HepG2 (cell line): ENCODE data around the gene CERS4. TPM values are rescaled to one million over a fixed set of nuclear protein-coding genes. Genes with fewer than 3 reads are reported as not detected.

Experiments
- ATAC-seq: fragments of 200-7000 bp; cut with Tn5 transposase; 3 replicates; pipeline ENCODE4 v1.9.1; 2020; ENCODE audit warnings: mild to moderate bottlenecking, moderate library complexity
- BruUV-seq: library from RNA; stranded (reverse); fragments of 400-500 nt; replicated peaks from 2 replicates; lab custom pipeline; 2021; lab: Mats Ljungman, UMichigan
- CTCF ChIA-PET: fragments of 300-600 bp; formaldehyde crosslinking; extraction: SDS; loops from one replicate; lab custom pipeline; 2021; ENCODE audit warnings: low total read pairs, inconsistent platforms, low intra/inter-chr PET ratio; lab: Yijun Ruan, JAX
- POLR2A ChIA-PET: fragments of 350-600 bp; sonication (Branson Sonifier 250); formaldehyde crosslinking; loops from one replicate; lab custom pipeline; 2020; ENCODE audit warnings: antibody characterized with exemption, inconsistent platforms; lab: Yijun Ruan, JAX
- DNase-seq: peaks from one replicate; pipeline ENCODE4 v3.0.0-alpha.2; 2015; ENCODE audit warnings: low spot score
- FAIRE-seq: peaks from 3 replicates; lab custom pipeline; 2011; peaks lifted over from hg19 to GRCh38; lab: Jason Lieb, UNC
- H2AFZ ChIP-seq: one replicate; pipeline ENCODE4 v1.6.1; 2011; ENCODE audit warnings: low read length, inconsistent platforms
- H3K27ac ChIP-seq: fragments of 300-600 bp; 3 replicates; pipeline ENCODE4 v1.8.0; 2011; ENCODE audit warnings: mixed run types, mild to moderate bottlenecking, mixed read lengths, low read length, inconsistent platforms; ENCODE audit not compliant: insufficient read depth; ENCODE audit errors: extremely low read length
- H3K27me3 ChIP-seq, 2 experiments: fragments of 200-600 bp in 1 of 2; 2 replicates in 1 of 2; 3 replicates in 1 of 2; pipeline versions ENCODE4 v1.6.0 to v1.8.0; 2011; ENCODE audit warnings: low read length in 2 of 2, mild to moderate bottlenecking in 2 of 2, moderate library complexity in 2 of 2, inconsistent platforms in 1 of 2; ENCODE audit not compliant: insufficient read depth in 2 of 2, control insufficient read depth in 1 of 2
- H3K36me3 ChIP-seq, 2 experiments: fragments of 200-600 bp in 1 of 2; replicated peaks in 1 of 2; 2 replicates in 1 of 2; 3 replicates in 1 of 2; pipeline versions ENCODE4 v1.5.1 to v1.8.0; 2011; ENCODE audit warnings: low read length in 2 of 2, inconsistent platforms in 1 of 2; ENCODE audit not compliant: insufficient read depth in 2 of 2, control insufficient read depth in 1 of 2
- H3K4me1 ChIP-seq: 2 replicates; pipeline ENCODE4 v1.5.1; 2012; ENCODE audit warnings: low read length, inconsistent platforms; ENCODE audit not compliant: insufficient read depth
- H3K4me2 ChIP-seq: 2 replicates; pipeline ENCODE4 v1.6.0; 2011; ENCODE audit warnings: low read depth, low read length, inconsistent platforms
- H3K4me3 ChIP-seq, 3 experiments: fragments of 200-600 bp in 1 of 3; sonication (generic), shearing (Covaris generic) in 1 of 3; replicated peaks in 1 of 3; 2 replicates each; pipeline ENCODE4 v1.5.1; 2011 to 2016; ENCODE audit warnings: low read length in 3 of 3, inconsistent platforms in 2 of 3, low read depth in 2 of 3, mild to moderate bottlenecking in 2 of 3, control low read depth in 1 of 3, mixed read lengths in 1 of 3; ENCODE audit not compliant: insufficient read depth in 1 of 3
- H3K79me2 ChIP-seq: one replicate; pipeline ENCODE4 v1.6.1; 2011; ENCODE audit warnings: low read length, inconsistent platforms; ENCODE audit not compliant: insufficient read depth
- H3K9ac ChIP-seq: 2 replicates; pipeline ENCODE4 v1.6.0; 2011; ENCODE audit warnings: mild to moderate bottlenecking, low read depth, low read length, inconsistent platforms; ENCODE audit not compliant: insufficient read depth
- H3K9me3 ChIP-seq: 2 replicates; pipeline ENCODE4 v1.5.1; 2012; ENCODE audit warnings: mild to moderate bottlenecking, low read length
- H4K20me1 ChIP-seq: 2 replicates; pipeline ENCODE4 v1.6.0; 2011; ENCODE audit warnings: inconsistent platforms, mild to moderate bottlenecking, low read length, moderate library complexity; ENCODE audit not compliant: insufficient read depth
- AGO2 ChIP-seq: fragments of 200-400 bp; formaldehyde crosslinking; optimal IDR thresholded peaks from 2 replicates; pipeline ENCODE3; 2017; ENCODE audit warnings: mild to moderate bottlenecking, low read depth, low read length, moderate library complexity
- ATF4 ChIP-seq, 2 experiments: fragments of 450-650 bp in 1 of 2; sonication (generic) in 1 of 2; formaldehyde crosslinking; IDR thresholded peaks; 2 replicates each; pipeline versions ENCODE4 v1.5.0 to v1.8.0; 2020 to 2022; ENCODE audit warnings: mild to moderate bottlenecking in 1 of 2, missing genetic modification reagents in 1 of 2
- PBX3 ChIP-seq: sonication (generic); formaldehyde crosslinking; IDR thresholded peaks from 2 replicates; pipeline ENCODE4 v1.8.1; 2023; ENCODE audit warnings: missing genetic modification reagents, inconsistent platforms, borderline replicate concordance
- RBM22 ChIP-seq: fragments of 200-400 bp; formaldehyde crosslinking; optimal IDR thresholded peaks from 2 replicates; pipeline ENCODE3; 2017; ENCODE audit warnings: mild to moderate bottlenecking, low read length, moderate library complexity
- RFX1 ChIP-seq: fragments of 450-650 bp; IDR thresholded peaks from 2 replicates; pipeline ENCODE4 v1.6.1; 2017
- SRF ChIP-seq: IDR thresholded peaks from 2 replicates; pipeline ENCODE4 v1.6.1; 2011; ENCODE audit warnings: mild to moderate bottlenecking, low read depth, low read length, moderate library complexity
- ZBTB37 ChIP-seq: sonication (generic); formaldehyde crosslinking; IDR thresholded peaks from 2 replicates; pipeline ENCODE4 v1.4.0; 2020; ENCODE audit warnings: mild to moderate bottlenecking, missing genetic modification reagents
- ZFYVE20 ChIP-seq: sonication (generic); formaldehyde crosslinking; IDR thresholded peaks from 2 replicates; pipeline ENCODE4 v1.8.0; 2023; ENCODE audit warnings: low read depth, mild to moderate bottlenecking, moderate library complexity, missing genetic modification reagents, borderline replicate concordance
- ZMYM3 ChIP-seq: sonication (generic); formaldehyde crosslinking; IDR thresholded peaks from 2 replicates; pipeline ENCODE4 v1.5.1; 2020; ENCODE audit warnings: mild to moderate bottlenecking, missing genetic modification reagents
- ZNF33A ChIP-seq: sonication (generic); formaldehyde crosslinking; IDR thresholded peaks from 2 replicates; pipeline ENCODE4 v1.5.1; 2020; ENCODE audit warnings: missing genetic modification reagents, mild to moderate bottlenecking, moderate library complexity, borderline replicate concordance
- ZSCAN21 ChIP-seq: sonication (generic); formaldehyde crosslinking; IDR thresholded peaks from 2 replicates; pipeline ENCODE4 v1.8.0; 2022; ENCODE audit warnings: mild to moderate bottlenecking, missing genetic modification reagents, moderate library complexity, borderline replicate concordance
- WGBS: methylation state at CpG from one replicate; pipeline ENCODE4 v1.1.6; 2017; ENCODE audit warnings: low lambda C conversion rate; 5-methylcytosine and 5-hydroxymethylcytosine counted together
- in situ Hi-C: cut with HindIII; loops from 2 replicates; pipeline ENCODE4 v1.10.0; 2017; ENCODE audit warnings: low pct_unique_long_range_greater_than_20kb; ENCODE audit not compliant: extremely low pct_ligation_motif_present
- intact Hi-C: fragments of 100-400 bp; cut with micrococcal nuclease; formaldehyde crosslinking; loops from one replicate; pipeline ENCODE4 v1.10.0; 2022; ENCODE audit not compliant: unreplicated experiment
- polyA plus RNA-seq, 8 experiments: library from polyadenylated mRNA; depleted of rRNA in 3 of 8; stranded (reverse) in 7 of 8; unstranded in 1 of 8; fragments of >200 nt; fragmentation: Illumina TruSeq in 4 of 8; extraction: Trizol in 4 of 8; gene quantifications; 2 replicates each; pipeline versions ENCODE4 v1.2.1 to v1.2.3, GENCODE V29; 2011 to 2016; ENCODE audit warnings: low read depth in 4 of 8, missing spikeins in 1 of 8, mixed read lengths in 1 of 8; ENCODE audit not compliant: insufficient read depth in 1 of 8
- total RNA-seq, 5 experiments: library from RNA; depleted of rRNA; stranded (reverse); fragments of >200 nt; fragmentation: Illumina TruSeq; extraction: Trizol; gene quantifications; 2 replicates each; pipeline ENCODE4 v1.2.3, GENCODE V29; 2016; ENCODE audit warnings: low read depth in 1 of 5

The CERS4 gene
- total and polyA plus RNA-seq, 2 of the 13 experiments (the other 11 are each of a cell fraction or from before 2014, with no cell fraction given) = 74.7 to 83.5 TPM

- Histone ChIP-seq H3K27ac (peak overlapping the region; percentile 70), H3K36me3 (peaks cover 28 to 53% of the 10 kb centered on the region in 2 experiments), H2AFZ (no peak overlapping the region)
- intact Hi-C loops = no loop called here
- no TSS peak for BruUV-seq
- POLR2A ChIA-PET = no interaction called here
- peak; percentile 17 for TF ChIP-seq RBM22
- no peak for TF ChIP-seq ZFYVE20 (CRISPR knock-in tag)
- TF ChIP-seq PBX3 (CRISPR knock-in tag) = no peak
- peak; percentile 58; the same call in 1 of the 2 replicates for TF ChIP-seq ZMYM3 (CRISPR knock-in tag)
- 0 out of 2 replicates have a peak, but pooled peaks have one; percentile 4 for TF ChIP-seq ZSCAN21
- TF ChIP-seq, all 625 proteins: peak for 3
- WGBS = 95% methylated on average over 11 of the region's 11 CpGs
- H3K9me3 ChIP-seq = no peaks in the 10 kb centered on the region
- no peak for ATAC-seq
- no peaks in the 10 kb centered on the region for H4K20me1 ChIP-seq
- H3K4me3 ChIP-seq = no peak overlapping the region
- FAIRE-seq = no peak
- H3K4me1 ChIP-seq = peaks cover 34% of the 10 kb centered on the region
- no peaks in the 10 kb centered on the region; a peak in 1 of 5 replicates for H3K27me3 ChIP-seq
- in situ Hi-C loops = loop anchor here (25.0 kb wide), 1 partner anchor 247 kb away; the partner anchor contains the start of gene ELAVL1
- no peak for DNase-seq
- no peak overlapping the region for H3K4me2 ChIP-seq
- H3K9ac ChIP-seq = no peak overlapping the region
- H3K79me2 ChIP-seq = no peaks in the 10 kb centered on the region
- CTCF ChIA-PET = no interaction called here
Observed at GRCh38 chr19:8259142-8259921, 50.2 kb downstream of the CERS4 start.

- Histone ChIP-seq H3K9ac (no peak overlapping the region), H3K4me3 (no peak overlapping the region), H3K27me3 (no peaks in the 10 kb centered on the region), H2AFZ (no peak overlapping the region), H3K4me1 (peaks cover 34% of the 10 kb centered on the region), H3K79me2 (no peaks in the 10 kb centered on the region), H4K20me1 (no peaks in the 10 kb centered on the region), H3K27ac (no peak overlapping the region), H3K9me3 (no peaks in the 10 kb centered on the region), H3K4me2 (no peak overlapping the region), H3K36me3 (peaks cover 24 to 48% of the 10 kb centered on the region in 2 experiments)
- WGBS = 100% methylated on average over 3 of the region's 3 CpGs
- in situ Hi-C loops = loop anchor here (5.0 to 25.0 kb wide), 2 partner anchors 47 to 248 kb away; partner anchors contain the start of genes CD320 and ELAVL1
- ATAC-seq (no peak), FAIRE-seq (no peak), DNase-seq (no peak)
- ChIA-PET CTCF (no interaction called here), POLR2A (no interaction called here)
- TF ChIP-seq SRF (no peak), ZBTB37 (CRISPR knock-in tag) (no peak), RFX1 (no peak), ZNF33A (CRISPR knock-in tag) (no peak), ATF4 (CRISPR knock-in tag; IDR thresholded peaks at IDR 0.05) (no peak), AGO2 (no peak)
- no TSS peak for BruUV-seq
- intact Hi-C loops = no loop called here
Observed at GRCh38 chr19:8259922-8260247, 50.7 kb downstream of the CERS4 start.
